ENCODE data around the gene NEU1. TPM values are rescaled to one million over a fixed set of nuclear protein-coding genes. Genes with fewer than 3 reads are reported as not detected.
"Not testable (repeated sequence)": the region's sequence is repeated elsewhere in the genome, so short reads cannot be mapped to it uniquely, and the experiment has no call there.

NEU1 gene
- total RNA-seq, 1 donor from 2014 or later: 21.3 TPM

GRCh38 chr6:31877125-31877650 is 14.6 kb upstream of the NEU1 start:
- intact Hi-C loops (cut with micrococcal nuclease): no loop called here
- Mint-ChIP-seq H3K4me3 (ENCODE audit: low read depth) (no peak overlapping the region), H3K4me1 (ENCODE audit: low read depth) (peaks cover 4% of the 10 kb centered on the region), H3K27me3 (ENCODE audit: low read depth) (no peaks in the 10 kb centered on the region), H3K27ac (no peak overlapping the region), H3K36me3 (ENCODE audit: low read depth) (peaks cover 24% of the 10 kb centered on the region), H3K9me3 (no peaks in the 10 kb centered on the region)
- DNase-seq (ENCODE audit: low spot score): no peak

- Mint-ChIP-seq H3K27me3 (ENCODE audit: low read depth) (peaks cover 2% of the 10 kb centered on the region), H3K36me3 (ENCODE audit: low read depth) (peaks cover 18% of the 10 kb centered on the region), H3K4me1 (ENCODE audit: low read depth) (peaks cover 4% of the 10 kb centered on the region), H3K27ac (no peak overlapping the region), H3K9me3 (no peaks in the 10 kb centered on the region), H3K4me3 (ENCODE audit: low read depth) (no peak overlapping the region)
- DNase-seq (ENCODE audit: low spot score): no peak
- intact Hi-C loops (cut with micrococcal nuclease): no loop called here
Observed at GRCh38 chr6:31876357-31876756, 13.7 kb upstream of the NEU1 start.

- DNase-seq (ENCODE audit: low spot score): no peak
- no peak overlapping the region for H3K27ac Mint-ChIP-seq
- H3K4me3 Mint-ChIP-seq (ENCODE audit: low read depth): no peak overlapping the region
- intact Hi-C loops (cut with micrococcal nuclease): no loop called here
- peaks cover 6% of the 10 kb centered on the region for H3K4me1 Mint-ChIP-seq (ENCODE audit: low read depth)
- H3K27me3 Mint-ChIP-seq (ENCODE audit: low read depth): peaks cover 2% of the 10 kb centered on the region
- H3K36me3 Mint-ChIP-seq (ENCODE audit: low read depth): peaks cover 13% of the 10 kb centered on the region
- H3K9me3 Mint-ChIP-seq: no peaks in the 10 kb centered on the region
Observed at GRCh38 chr6:31875877-31876276, 13.3 kb upstream of the NEU1 start.

GRCh38 chr6:31874836-31875572 is 12.4 kb upstream of the NEU1 start:
- DNase-seq (ENCODE audit: low spot score): no peak
- Mint-ChIP-seq H3K36me3 (ENCODE audit: low read depth) (peaks cover 6% of the 10 kb centered on the region), H3K9me3 (no peaks in the 10 kb centered on the region), H3K27me3 (ENCODE audit: low read depth) (peaks cover 2% of the 10 kb centered on the region), H3K4me3 (ENCODE audit: low read depth) (no peak overlapping the region), H3K27ac (no peak overlapping the region), H3K4me1 (ENCODE audit: low read depth) (peaks cover 6% of the 10 kb centered on the region)
- intact Hi-C loops (cut with micrococcal nuclease): no loop called here

- Mint-ChIP-seq H3K9me3 (no peaks in the 10 kb centered on the region), H3K36me3 (ENCODE audit: low read depth) (no peaks in the 10 kb centered on the region), H3K4me3 (ENCODE audit: low read depth) (no peak overlapping the region), H3K27ac (no peak overlapping the region), H3K4me1 (ENCODE audit: low read depth) (peaks cover 6% of the 10 kb centered on the region), H3K27me3 (ENCODE audit: low read depth) (peaks cover 2% of the 10 kb centered on the region)
- no peak for DNase-seq (ENCODE audit: low spot score)
- intact Hi-C loops (cut with micrococcal nuclease): no loop called here
Observed at GRCh38 chr6:31874084-31874670, 11.6 kb upstream of the NEU1 start.

- H3K4me3 Mint-ChIP-seq (ENCODE audit: low read depth): no peak overlapping the region
- DNase-seq (ENCODE audit: low spot score): no peak
- H3K27ac Mint-ChIP-seq: no peak overlapping the region
- no peaks in the 10 kb centered on the region for H3K9me3 Mint-ChIP-seq
- peaks cover 6% of the 10 kb centered on the region for H3K4me1 Mint-ChIP-seq (ENCODE audit: low read depth)
- intact Hi-C loops (cut with micrococcal nuclease): no loop called here
- no peaks in the 10 kb centered on the region for H3K36me3 Mint-ChIP-seq (ENCODE audit: low read depth)
- peaks cover 2% of the 10 kb centered on the region for H3K27me3 Mint-ChIP-seq (ENCODE audit: low read depth)
Observed at GRCh38 chr6:31871046-31871659, 8.5 kb upstream of the NEU1 start.

- Mint-ChIP-seq H3K9me3 (no peaks in the 10 kb centered on the region), H3K27me3 (ENCODE audit: low read depth) (peaks cover 2% of the 10 kb centered on the region), H3K27ac (no peak overlapping the region), H3K36me3 (ENCODE audit: low read depth) (no peaks in the 10 kb centered on the region), H3K4me3 (ENCODE audit: low read depth) (no peak overlapping the region), H3K4me1 (ENCODE audit: low read depth) (peaks cover 2% of the 10 kb centered on the region)
- DNase-seq (ENCODE audit: low spot score): no peak
- intact Hi-C loops (cut with micrococcal nuclease): no loop called here
Observed at GRCh38 chr6:31870385-31870921, 7.8 kb upstream of the NEU1 start.

GRCh38 chr6:31869343-31869742 is 6.7 kb upstream of the NEU1 start:
- Mint-ChIP-seq H3K27me3 (ENCODE audit: low read depth) (peaks cover 2% of the 10 kb centered on the region), H3K36me3 (ENCODE audit: low read depth) (no peaks in the 10 kb centered on the region), H3K9me3 (no peaks in the 10 kb centered on the region), H3K4me1 (ENCODE audit: low read depth) (peaks cover 5% of the 10 kb centered on the region), H3K27ac (no peak overlapping the region), H3K4me3 (ENCODE audit: low read depth) (no peak overlapping the region)
- intact Hi-C loops (cut with micrococcal nuclease): no loop called here
- DNase-seq (ENCODE audit: low spot score): no peak

GRCh38 chr6:31868658-31868971 is 6.0 kb upstream of the NEU1 start:
- H3K36me3 Mint-ChIP-seq (ENCODE audit: low read depth); H3K27me3 Mint-ChIP-seq (ENCODE audit: low read depth); H3K9me3 Mint-ChIP-seq; H3K4me3 Mint-ChIP-seq (ENCODE audit: low read depth); intact Hi-C loops (cut with micrococcal nuclease); H3K4me1 Mint-ChIP-seq (ENCODE audit: low read depth); H3K27ac Mint-ChIP-seq; DNase-seq (ENCODE audit: low spot score): not testable (repeated sequence)

- Mint-ChIP-seq H3K27ac (no peak overlapping the region), H3K4me1 (ENCODE audit: low read depth) (peaks cover 13% of the 10 kb centered on the region), H3K27me3 (ENCODE audit: low read depth) (no peaks in the 10 kb centered on the region), H3K9me3 (no peaks in the 10 kb centered on the region), H3K4me3 (ENCODE audit: low read depth) (peak overlapping the region; percentile 38), H3K36me3 (ENCODE audit: low read depth) (no peaks in the 10 kb centered on the region)
- no peak for DNase-seq (ENCODE audit: low spot score)
- intact Hi-C loops (cut with micrococcal nuclease): no loop called here
Observed at GRCh38 chr6:31865205-31866118, 2.8 kb upstream of the NEU1 start.

GRCh38 chr6:31864818-31865204 is 2.2 kb upstream of the NEU1 start:
- H3K4me3 Mint-ChIP-seq (ENCODE audit: low read depth): peak overlapping the region; percentile 38
- DNase-seq (ENCODE audit: low spot score): no peak
- H3K27me3 Mint-ChIP-seq (ENCODE audit: low read depth): no peaks in the 10 kb centered on the region
- H3K36me3 Mint-ChIP-seq (ENCODE audit: low read depth): peaks cover 4% of the 10 kb centered on the region
- H3K4me1 Mint-ChIP-seq (ENCODE audit: low read depth): peaks cover 13% of the 10 kb centered on the region
- intact Hi-C loops (cut with micrococcal nuclease): loop anchor here (5.0 kb wide), 1 partner anchor 43 kb away; no protein-coding TSS in a partner anchor
- H3K9me3 Mint-ChIP-seq: no peaks in the 10 kb centered on the region
- no peak overlapping the region for H3K27ac Mint-ChIP-seq

GRCh38 chr6:31864123-31864562 is 1.5 kb upstream of the NEU1 start:
- H3K27me3 Mint-ChIP-seq (ENCODE audit: low read depth); H3K36me3 Mint-ChIP-seq (ENCODE audit: low read depth); DNase-seq (ENCODE audit: low spot score); H3K9me3 Mint-ChIP-seq: not testable (repeated sequence)
- peak overlapping the region; percentile 93 for H3K27ac Mint-ChIP-seq
- peaks cover 13% of the 10 kb centered on the region for H3K4me1 Mint-ChIP-seq (ENCODE audit: low read depth)
- peak overlapping the region; percentile 97 for H3K4me3 Mint-ChIP-seq (ENCODE audit: low read depth)
- intact Hi-C loops (cut with micrococcal nuclease): loop anchor here (5.0 kb wide), 1 partner anchor 42 kb away; no protein-coding TSS in a partner anchor
